ENCODE measurements around the gene DDX1.

DNA sequence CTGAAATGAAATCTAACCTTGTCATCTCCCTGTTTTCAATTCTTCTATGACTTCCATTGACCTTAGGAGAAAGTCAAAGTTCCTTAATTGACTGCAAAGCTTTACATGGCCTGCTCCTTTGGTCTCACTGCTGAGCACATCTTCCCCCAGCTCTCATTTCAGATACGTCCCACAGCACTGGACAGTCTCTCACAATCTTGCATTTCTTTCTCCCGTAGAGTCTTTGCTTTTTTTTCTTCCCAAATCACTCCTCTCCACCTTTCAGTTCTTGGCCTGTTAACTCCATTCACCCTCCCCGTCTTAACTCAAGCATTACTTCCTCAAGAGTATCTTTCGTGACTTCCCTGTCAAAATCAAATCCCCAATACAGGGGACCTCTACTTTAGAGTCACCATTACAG lies 67.2 kb downstream of the DDX1 start:
- TF ChIP-seq, protein P1, sequence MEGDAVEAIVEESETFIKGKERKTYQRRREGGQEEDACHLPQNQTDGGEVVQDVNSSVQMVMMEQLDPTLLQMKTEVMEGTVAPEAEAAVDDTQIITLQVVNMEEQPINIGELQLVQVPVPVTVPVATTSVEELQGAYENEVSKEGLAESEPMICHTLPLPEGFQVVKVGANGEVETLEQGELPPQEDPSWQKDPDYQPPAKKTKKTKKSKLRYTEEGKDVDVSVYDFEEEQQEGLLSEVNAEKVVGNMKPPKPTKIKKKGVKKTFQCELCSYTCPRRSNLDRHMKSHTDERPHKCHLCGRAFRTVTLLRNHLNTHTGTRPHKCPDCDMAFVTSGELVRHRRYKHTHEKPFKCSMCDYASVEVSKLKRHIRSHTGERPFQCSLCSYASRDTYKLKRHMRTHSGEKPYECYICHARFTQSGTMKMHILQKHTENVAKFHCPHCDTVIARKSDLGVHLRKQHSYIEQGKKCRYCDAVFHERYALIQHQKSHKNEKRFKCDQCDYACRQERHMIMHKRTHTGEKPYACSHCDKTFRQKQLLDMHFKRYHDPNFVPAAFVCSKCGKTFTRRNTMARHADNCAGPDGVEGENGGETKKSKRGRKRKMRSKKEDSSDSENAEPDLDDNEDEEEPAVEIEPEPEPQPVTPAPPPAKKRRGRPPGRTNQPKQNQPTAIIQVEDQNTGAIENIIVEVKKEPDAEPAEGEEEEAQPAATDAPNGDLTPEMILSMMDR (IDR thresholded peaks at IDR 0.05): no peak
- TF ChIP-seq EZH2phosphoT487 (IDR thresholded peaks at IDR 0.05) (no peak), EZH2 (IDR thresholded peaks at IDR 0.05) (no peak)

Data from neural progenitor cell (in vitro differentiated cells).